GM12878 (cell line): ENCODE data around the gene CEBPE. TPM values are rescaled to one million over a fixed set of nuclear protein-coding genes. Genes with fewer than 3 reads are reported as not detected.

ENCODE experiments used
- BCL11A ChIP-seq: IDR thresholded peaks from 2 replicates; pipeline ENCODE4 v1.6.1; 2011; ENCODE audit warnings: low read depth, low read length
- BCL3 ChIP-seq: IDR thresholded peaks from 2 replicates; pipeline ENCODE4 v1.6.1; 2011; ENCODE audit warnings: borderline replicate concordance, low read depth, mild to moderate bottlenecking, moderate library complexity, low read length; ENCODE audit not compliant: insufficient read depth, poor library complexity, severe bottlenecking
- CEBPZ ChIP-seq: fragments of 150-350 bp; IDR thresholded peaks from 2 replicates; pipeline ENCODE4 v1.6.1; 2016; ENCODE audit warnings: low read depth, low read length
- CHD1 ChIP-seq: IDR thresholded peaks from 2 replicates; pipeline ENCODE4 v1.6.1; 2012; ENCODE audit warnings: low read depth, low read length, improper control_type of control experiment
- HDAC6 ChIP-seq: fragments of 200-600 bp; sonication (generic); IDR thresholded peaks from one replicate; pipeline ENCODE4 v1.8.0; 2017; ENCODE audit warnings: antibody characterized with exemption; ENCODE audit not compliant: unreplicated experiment
- IKZF1 ChIP-seq: fragments of 450-650 bp; conservative IDR thresholded peaks from 2 replicates; pipeline ENCODE4 v1.6.1; 2017; ENCODE audit warnings: antibody characterized with exemption, mild to moderate bottlenecking
- NKRF ChIP-seq: fragments of 450-650 bp; conservative IDR thresholded peaks from 2 replicates; pipeline ENCODE4 v1.6.1; 2017; ENCODE audit warnings: mild to moderate bottlenecking, moderate library complexity
- PAX8 ChIP-seq: fragments of 450-650 bp; IDR thresholded peaks from 2 replicates; pipeline ENCODE4 v1.6.1; 2017; ENCODE audit warnings: mild to moderate bottlenecking, moderate library complexity
- PBX3 ChIP-seq: IDR thresholded peaks from 2 replicates; pipeline ENCODE4 v1.6.1; 2011; ENCODE audit warnings: mild to moderate bottlenecking, low read depth, low read length, moderate library complexity; ENCODE audit not compliant: insufficient replicate concordance
- POLR2AphosphoS5 ChIP-seq: IDR thresholded peaks from 2 replicates; pipeline ENCODE4 v1.6.1; 2011; ENCODE audit warnings: mild to moderate bottlenecking, low read length, inconsistent platforms
- PRDM15 ChIP-seq: fragments of 450-650 bp; formaldehyde crosslinking; IDR thresholded peaks from 2 replicates; pipeline ENCODE4 v1.4.0; 2020; ENCODE audit warnings: mild to moderate bottlenecking, moderate library complexity
- RAD21 ChIP-seq: IDR thresholded peaks from 2 replicates; pipeline ENCODE4 v1.6.1; 2011; ENCODE audit warnings: mild to moderate bottlenecking, low read depth, low read length, moderate library complexity; ENCODE audit not compliant: insufficient read depth
- RBBP5 ChIP-seq: fragments of 200-600 bp; sonication (generic); conservative IDR thresholded peaks from 2 replicates; pipeline ENCODE4 v1.6.1; 2016
- RUNX3 ChIP-seq: IDR thresholded peaks from 2 replicates; pipeline ENCODE4 v1.6.1; 2012; ENCODE audit warnings: low read length, inconsistent platforms
- SMAD5 ChIP-seq: IDR thresholded peaks from 2 replicates; pipeline ENCODE4 v1.6.1; 2016; ENCODE audit warnings: antibody characterized with exemption, low read depth
- SMARCA5 ChIP-seq: fragments of 450-650 bp; IDR thresholded peaks from 2 replicates; pipeline ENCODE4 v1.6.1; 2017; ENCODE audit warnings: mild to moderate bottlenecking
- SUPT20H ChIP-seq: IDR thresholded peaks from 2 replicates; pipeline ENCODE4 v1.6.1; 2011; ENCODE audit warnings: low read depth, mild to moderate bottlenecking, low read length, moderate library complexity, borderline replicate concordance; ENCODE audit not compliant: control insufficient read depth
- ZNF274 ChIP-seq: IDR thresholded peaks from one replicate; pipeline ENCODE4 v1.8.0; 2011; ENCODE audit not compliant: insufficient read length, insufficient read depth
- polyA plus RNA-seq, 11 experiments: library from polyadenylated mRNA; depleted of rRNA in 4 of 11; unstranded in 6 of 11; stranded (reverse) in 5 of 11; fragments of >200 nt; fragmentation: Nextera tagmentation in 4 of 11; fragmentation: Illumina TruSeq in 1 of 11; extraction: Ambion mirVana in 4 of 11; extraction: Trizol in 1 of 11; gene quantifications; 1 replicate in 1 of 11; 2 replicates in 10 of 11; pipeline versions ENCODE4 v1.2.1 to v1.2.3, GENCODE V29; 2011 to 2016; ENCODE audit warnings: inconsistent platforms in 2 of 11, missing spikeins in 2 of 11, low read depth in 1 of 11
- total RNA-seq, 4 experiments: library from RNA; depleted of rRNA in 3 of 4; stranded (reverse); fragments of >200 nt in 3 of 4; fragmentation: Illumina TruSeq in 1 of 4; extraction: Trizol in 1 of 4; gene quantifications; 2 replicates each; pipeline versions ENCODE4 v1.2.1 to v1.2.3, GENCODE V29; 2013 to 2021

The CEBPE gene
- total and polyA plus RNA-seq, 10 of the 15 experiments (the other 5 are each of a cell fraction or from before 2014, with no cell fraction given), result 0.09 to 0.45 (median 0.24) TPM; not detected in 7

- TF ChIP-seq HDAC6, result no peak
- TF ChIP-seq BCL11A, result no peak
- TF ChIP-seq SMARCA5, result no peak
- peak; percentile 70 for TF ChIP-seq IKZF1
- TF ChIP-seq RAD21, result no peak
- no peak for TF ChIP-seq ZNF274
- peak; percentile 70 for TF ChIP-seq SMAD5
- no peak for TF ChIP-seq PAX8
- no peak for TF ChIP-seq CHD1
- TF ChIP-seq PBX3, result no peak
- TF ChIP-seq SUPT20H, result no peak
- no peak for TF ChIP-seq RBBP5
- peak; percentile 91 for TF ChIP-seq POLR2AphosphoS5
- TF ChIP-seq BCL3, result no peak
- TF ChIP-seq CEBPZ, result no peak
- peak; percentile 82 for TF ChIP-seq NKRF
- TF ChIP-seq PRDM15, result no peak
- TF ChIP-seq RUNX3, result peak; percentile 57
Observed at GRCh38 chr14:23095196-23096108, 23.6 kb downstream of the CEBPE start, which contains the start of gene C14orf119 (continued).
